Cortex of kidney (tissue), 1 donor: ENCODE measurements around the gene NCLN.
"Not testable (repeated sequence)": the region's sequence is repeated elsewhere in the genome, so short reads cannot be mapped to it uniquely, and the experiment has no call there.

Experiments used
- DNase-seq: peaks from one replicate; lab custom pipeline; 2025; lab: John Stamatoyannopoulos, UW

NCLN gene

DNA sequence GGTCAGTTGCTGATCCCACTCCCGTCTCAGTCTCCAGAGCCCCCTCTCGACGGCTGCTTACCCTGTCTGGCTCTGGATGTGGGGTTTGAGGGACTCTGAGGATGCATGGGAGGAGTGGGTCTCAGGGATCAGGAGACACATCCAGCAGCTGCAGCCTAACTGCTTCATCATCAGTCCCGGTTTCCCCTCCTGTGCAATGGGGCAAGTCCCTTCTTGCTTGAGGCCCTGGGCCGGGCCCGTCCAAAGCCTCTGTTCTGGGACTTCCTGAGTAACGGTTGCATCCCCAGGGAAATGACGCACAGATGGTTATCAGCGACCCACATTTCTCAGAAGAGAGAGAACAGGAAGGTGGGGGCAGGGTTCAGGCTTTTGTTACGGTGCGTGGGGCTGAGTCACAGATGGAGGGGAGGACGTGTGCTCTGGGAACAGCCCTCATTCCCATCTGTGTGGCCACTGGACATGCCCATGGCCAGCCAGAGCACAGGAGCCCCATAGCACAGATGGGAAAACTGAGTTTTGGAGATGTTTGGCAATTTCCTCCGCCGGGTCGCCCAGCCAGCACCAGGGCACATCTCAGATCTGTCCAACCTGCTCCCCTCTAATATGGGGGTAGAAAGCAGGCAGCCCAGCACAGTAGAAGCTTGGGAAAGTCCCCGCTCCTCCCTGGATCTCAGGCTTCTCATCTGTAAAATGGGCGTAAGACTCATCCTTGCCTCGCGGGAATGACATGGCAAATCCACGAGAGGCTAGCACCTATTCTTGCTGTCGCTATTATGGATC, 30.6 kb upstream of the NCLN start:
- no peak for DNase-seq

DNA sequence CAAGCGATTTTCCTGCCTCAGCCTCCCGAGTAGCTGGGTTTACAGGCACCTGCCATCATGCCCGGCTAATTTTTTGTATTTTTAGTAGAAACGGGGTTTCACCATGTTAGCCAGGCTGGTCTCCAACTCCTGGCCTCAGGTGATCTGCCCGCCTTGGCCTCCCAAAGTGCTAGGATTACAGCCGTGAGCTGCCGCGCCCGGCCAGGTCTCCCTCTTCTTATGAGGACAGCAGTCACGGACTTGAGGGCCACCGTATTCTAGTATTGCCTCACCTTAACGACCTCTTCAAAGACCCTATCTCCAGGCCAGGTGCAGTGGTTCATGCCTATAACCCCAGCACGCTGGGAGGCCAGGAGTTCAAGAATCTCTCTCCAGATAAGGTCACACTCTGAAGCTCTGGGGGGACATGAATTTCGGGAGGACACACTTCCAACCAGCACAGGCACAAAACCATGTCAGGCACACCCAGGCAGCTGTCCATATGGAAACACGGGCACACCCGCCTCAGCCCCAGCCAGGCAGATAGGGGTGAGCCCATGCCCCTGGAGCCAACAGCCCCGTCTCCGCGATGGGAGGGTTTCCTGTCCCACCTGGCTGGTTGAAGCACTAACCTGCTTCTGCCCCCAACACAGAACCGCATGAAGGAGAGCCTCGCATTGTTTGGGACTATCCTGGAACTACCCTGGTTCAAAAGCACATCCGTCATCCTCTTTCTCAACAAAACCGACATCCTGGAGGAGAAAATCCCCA, 28.5 kb upstream of the NCLN start:
- no peak for DNase-seq

DNA sequence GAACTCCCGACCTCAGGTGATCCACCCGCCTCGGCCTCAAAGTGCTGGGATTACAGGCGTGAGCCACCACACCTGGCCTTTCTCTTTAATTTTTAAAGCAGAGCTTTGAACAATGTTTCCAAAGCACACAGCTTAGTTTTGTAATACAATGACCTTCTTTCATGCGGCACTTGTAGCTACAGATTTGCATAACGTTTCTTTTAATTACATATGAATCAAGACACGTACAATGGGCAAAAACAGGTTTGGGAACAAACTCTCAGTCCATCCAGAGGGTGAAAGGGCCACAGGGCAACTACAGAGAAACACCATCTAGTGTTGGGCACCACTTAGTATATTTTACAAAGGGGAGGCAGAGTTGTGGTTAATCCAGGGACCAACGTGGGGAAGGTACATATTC, 26.2 kb upstream of the NCLN start:
- no peak for DNase-seq

DNA sequence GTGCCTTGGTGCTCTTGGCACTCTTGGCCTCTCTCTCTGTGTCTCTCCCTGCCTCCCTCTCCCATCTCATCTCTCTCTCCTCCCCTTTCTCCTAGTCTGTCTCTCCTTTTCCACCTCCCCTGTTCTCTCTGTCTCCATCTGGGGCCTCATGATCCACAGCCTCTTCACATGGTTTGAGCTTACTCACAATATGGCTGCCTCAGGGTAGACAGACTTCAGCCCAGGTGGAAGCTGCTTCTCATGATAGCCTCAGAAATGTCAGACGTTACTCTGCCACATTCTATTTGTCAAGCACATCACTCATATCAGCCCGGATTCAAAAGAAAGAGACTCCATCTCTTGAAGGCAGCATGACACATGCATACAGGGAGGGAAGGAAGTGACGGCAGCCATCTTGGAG, 25.5 kb upstream of the NCLN start:
- DNase-seq, result no peak

DNA sequence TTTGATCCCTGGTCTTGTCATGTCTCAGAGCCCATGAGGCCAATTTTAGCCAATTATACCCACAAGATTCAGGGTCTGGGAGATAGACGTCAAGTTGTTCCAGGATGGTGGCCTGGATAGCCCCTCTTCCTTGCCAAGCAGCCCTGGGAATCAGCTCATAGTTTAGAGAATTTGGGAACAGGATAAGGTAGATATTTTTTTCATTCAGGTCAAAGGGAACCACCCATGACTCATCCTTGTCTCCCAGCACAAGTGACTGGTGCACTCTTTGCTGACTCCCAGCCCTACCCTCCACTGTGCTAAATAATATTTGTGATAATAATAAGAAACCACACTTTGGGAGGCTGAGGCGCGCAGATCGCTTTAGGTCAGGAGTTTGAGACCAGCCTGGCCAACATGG, 24.3 kb upstream of the NCLN start:
- no peak for DNase-seq

DNA sequence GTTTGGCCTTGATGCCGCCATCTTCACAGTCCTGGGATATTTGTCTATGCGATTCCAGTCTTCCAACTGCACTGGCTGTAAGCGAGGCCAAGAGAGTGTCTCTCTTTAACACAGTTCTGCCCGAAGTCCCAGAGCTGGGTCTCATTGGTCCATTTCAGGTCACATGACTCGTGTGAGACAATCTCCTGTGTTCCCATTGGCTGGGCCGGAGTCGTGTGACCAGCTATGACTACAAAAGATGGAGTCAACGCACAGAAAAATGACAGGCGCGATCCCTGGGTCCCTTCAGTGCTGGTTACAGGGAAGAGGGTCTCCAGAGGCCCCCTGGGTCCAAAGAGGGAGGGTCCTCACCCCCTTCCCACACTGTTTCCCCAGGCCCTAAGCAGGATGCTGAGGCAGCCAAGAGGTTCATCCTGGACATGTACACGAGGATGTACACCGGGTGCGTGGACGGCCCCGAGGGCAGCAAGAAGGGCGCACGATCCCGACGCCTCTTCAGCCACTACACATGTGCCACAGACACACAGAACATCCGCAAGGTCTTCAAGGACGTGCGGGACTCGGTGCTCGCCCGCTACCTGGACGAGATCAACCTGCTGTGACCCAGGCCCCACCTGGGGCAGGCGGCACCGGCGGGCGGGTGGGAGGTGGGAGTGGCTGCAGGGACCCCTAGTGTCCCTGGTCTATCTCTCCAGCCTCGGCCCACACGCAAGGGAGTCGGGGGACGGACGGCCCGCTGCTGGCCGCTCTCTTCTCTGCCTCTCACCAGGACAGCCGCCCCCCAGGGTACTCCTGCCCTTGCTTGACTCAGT, 23.1 kb upstream of the NCLN start:
- DNase-seq, result no peak

DNA sequence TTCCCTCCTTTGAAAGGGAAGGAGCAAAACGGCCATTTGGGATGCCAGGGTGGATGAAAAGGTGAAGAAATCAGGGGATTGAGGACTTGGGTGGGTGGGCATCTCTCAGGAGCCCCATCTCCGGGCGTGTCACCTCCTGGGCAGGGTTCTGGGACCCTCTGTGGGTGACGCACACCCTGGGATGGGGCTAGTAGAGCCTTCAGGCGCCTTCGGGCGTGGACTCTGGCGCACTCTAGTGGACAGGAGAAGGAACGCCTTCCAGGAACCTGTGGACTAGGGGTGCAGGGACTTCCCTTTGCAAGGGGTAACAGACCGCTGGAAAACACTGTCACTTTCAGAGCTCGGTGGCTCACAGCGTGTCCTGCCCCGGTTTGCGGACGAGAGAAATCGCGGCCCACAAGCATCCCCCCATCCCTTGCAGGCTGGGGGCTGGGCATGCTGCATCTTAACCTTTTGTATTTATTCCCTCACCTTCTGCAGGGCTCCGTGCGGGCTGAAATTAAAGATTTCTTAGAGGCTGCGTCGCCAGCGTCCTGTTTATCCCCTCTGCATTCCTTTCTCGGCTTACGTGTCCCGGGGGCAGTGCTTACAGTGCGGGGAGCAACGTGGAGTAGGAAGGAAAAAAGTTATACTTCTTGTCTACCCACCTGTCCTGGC, 22.4 kb upstream of the NCLN start:
- no peak for DNase-seq

DNA sequence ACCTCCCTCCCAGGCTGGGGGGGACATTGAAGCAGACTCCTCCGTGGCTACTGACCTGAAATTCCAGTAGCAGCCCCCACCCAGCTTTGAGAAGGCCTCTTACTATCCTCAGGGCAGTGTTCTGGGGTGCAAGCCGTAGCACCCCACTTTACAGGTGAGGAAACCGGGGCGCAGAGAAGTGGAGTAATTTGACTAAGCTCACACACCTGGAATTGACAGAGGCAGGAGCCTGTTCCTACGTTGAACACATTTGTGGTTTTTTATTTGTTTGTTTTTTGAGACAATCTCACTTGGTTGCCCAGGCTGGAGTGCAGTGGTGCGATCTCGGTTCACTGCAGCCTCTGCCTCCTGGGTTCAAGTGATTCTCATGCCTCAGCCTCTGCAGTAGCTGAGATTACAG, 21.8 kb upstream of the NCLN start:
- DNase-seq, result no peak

DNA sequence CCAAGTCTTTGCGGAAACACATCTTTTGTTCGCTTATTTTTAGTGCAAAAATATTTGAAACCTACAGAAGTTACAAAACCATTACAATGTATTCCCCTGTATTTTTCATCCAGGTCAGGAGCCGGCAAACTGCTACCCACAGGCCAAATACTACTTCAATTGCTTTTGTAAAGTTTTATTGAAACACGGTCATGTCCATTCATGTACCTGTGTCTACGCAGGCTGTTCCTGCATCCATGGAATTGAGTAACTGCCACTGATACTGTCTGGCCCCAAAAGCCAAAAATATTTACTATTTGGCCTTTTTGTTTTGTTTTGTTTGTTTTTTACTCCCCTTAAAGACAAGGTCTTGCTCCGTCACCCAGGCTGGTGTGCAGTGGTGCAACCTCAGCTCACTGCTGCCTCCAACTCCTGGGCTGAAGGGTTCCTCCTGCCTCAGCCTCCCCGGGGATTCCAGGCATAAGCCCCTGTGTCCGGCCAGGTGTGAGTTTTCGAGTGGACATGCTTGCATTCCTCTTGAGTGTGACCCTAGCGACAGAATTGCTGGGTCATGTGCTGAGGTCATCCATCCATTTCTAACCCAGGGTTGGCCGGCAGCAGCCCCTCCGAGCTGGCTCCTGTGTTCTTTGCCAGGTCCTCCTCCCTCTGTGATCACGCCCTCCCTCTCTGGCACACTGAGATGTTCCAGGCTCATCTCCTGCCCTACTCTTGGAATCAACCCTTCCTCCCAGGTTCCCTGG, 18.0 kb upstream of the NCLN start:
- no peak for DNase-seq

DNA sequence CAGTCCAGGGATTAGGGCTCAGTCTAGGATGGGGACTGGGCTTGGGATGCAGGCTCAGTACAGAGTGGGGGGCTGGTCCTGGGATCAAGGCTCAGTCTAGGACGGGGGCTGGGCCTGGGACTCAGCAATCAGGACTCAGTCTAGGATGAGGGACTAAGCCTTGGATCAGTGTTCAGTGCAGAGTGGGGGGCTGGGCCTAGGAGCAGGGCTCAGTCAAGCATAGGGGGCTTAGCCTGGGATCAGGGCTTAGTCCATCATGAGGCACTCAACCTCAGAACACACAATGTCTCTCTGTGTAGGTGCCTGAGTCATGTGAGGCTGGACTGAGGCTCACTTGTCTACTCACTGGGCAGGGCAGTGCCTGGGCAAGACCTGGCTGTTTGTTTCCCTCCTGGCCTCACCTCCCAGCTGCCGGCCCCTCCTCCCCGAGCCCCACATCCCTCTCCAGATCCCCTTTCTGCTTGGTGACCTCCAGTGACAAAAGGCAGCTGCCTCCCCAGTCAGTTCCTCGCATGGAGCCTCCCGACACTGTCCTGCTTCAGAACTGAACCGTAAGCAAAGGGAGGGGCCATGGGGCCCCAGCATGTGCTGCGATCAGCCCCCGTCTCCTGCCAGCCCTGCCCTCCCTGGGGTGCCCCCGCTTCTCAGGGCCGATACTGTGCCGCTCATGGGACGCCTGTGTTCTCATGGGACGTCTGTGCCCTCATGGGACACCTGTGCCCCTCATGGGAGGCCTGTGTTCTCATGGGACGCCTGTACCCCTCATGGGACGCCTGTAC, 13.6 kb upstream of the NCLN start:
- no peak for DNase-seq

DNA sequence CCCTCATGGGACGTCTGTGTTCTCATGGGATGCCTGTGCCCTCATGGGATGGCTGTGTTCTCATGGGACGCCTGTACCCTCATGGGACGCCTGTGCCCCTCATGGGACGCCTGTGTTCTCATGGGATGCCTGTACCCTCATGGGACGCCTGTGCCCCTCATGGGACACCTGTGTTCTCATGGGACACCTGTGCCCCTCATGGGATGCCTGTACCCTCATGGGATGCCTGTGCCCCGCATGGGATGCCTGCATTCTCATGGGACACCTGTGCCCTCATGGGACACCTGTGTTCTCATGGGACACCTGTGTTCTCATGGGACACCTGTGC, 13.1 kb upstream of the NCLN start:
- not testable (repeated sequence) for DNase-seq

DNA sequence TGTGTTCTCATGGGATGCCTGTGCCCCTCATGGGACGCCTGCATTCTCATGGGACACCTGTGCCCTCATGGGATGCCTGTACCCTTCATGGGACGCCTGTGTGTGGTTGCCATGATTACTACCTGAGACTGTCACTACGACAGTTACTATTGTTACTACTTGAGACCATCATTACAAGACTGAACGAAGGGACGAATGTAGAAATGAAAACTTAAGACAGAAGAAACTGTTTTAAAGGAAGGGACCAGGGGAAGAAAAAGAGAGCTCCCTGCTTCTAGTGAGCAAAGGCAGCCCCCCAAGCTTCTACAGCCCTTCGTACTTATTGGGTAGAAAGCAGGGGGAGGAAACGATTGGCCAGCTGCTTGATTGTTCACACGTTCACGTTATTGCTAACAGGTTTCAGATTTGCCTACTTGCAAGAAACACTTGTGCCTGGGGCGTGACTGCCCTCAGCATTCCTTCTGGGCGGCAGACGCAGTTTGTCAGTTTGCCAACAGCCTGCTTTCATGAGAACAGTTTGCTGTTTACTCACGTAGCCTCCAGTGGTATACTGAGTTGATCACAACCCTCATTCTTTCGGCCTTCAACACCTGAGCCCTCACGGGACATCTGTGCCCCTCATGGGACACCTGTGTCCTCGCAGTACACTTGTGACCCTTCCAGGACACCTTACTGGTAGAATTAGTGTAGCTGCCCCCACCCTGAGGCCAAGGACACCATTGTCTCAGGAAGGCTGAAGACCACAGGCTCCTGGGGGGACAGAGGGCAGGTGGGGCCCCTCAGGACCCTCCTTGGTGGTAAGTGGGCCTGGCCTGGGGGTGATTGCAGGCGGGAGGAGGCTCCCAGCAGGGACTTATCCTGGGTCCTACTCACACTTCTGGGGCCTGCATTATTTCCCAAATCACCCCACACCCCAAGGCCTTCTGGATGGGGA, 9.7 kb upstream of the NCLN start:
- no peak for DNase-seq

DNA sequence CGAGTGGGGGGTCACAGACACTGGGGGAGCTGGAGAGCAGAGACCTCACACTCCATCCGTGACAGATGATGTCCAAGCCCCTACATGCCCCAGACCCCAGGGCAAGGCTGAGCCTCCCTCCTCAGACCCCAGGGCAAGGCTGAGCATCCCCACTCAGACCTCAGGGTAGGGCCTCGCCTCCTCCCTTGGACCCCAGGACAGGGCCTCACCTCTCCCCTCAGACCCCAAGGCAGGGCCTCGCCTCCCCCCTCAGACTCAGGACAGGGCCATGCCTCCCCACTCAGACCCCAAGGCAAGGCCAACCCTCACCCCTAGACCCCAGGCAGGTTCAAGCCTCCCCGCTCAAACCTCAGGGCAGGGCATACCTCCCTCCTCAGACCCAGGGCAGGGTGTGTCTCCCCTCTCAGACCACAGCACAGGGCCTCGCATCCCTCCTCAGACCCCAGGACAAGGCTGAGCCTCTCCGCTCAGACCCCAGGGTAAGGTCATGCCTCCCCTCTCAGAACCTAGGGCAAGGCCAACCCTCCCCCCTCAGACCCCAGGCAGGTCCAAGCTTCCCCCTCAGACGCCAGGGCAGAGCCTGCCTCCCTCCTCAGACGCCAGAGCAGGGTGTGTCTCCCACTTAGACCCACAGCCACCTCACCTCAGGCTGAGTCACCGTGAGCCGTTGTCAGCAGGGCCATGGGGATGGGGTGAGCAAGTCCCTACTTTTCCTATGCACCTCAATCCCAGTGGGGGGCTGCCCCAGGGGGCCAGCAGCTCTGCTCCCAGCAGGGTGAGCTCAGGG, 8.8 kb upstream of the NCLN start:
- DNase-seq, result no peak

DNA sequence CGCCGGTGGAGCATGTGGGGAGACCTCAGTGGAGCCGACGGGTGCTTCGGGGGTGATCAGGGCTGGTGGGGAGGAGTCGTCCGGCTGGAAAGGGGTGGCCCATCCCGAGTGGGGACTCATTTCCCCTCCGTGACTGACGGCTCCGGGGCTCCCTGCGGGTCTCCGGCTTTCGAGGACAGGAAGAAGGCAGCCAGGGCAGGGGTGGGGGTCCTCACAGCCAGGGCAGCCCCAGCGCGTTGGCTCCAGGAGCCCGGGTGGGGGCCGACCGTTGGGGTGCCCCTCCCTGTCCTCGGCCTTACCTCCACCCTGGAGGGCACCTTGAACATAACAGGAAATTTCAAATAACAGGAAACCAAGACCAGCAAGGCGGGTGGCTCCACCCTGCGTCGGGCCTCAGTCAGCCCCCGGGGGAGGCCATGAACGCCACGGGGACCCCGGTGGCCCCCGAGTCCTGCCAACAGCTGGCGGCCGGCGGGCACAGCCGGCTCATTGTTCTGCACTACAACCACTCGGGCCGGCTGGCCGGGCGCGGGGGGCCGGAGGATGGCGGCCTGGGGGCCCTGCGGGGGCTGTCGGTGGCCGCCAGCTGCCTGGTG, 7.3 kb upstream of the NCLN start, which contains the start of gene S1PR4:
TSS of gene S1PR4 (plus strand) at position 393 of the 596 bp plus-strand sequence. CDS start at position 417, 24 bp downstream.
- no peak for DNase-seq

DNA sequence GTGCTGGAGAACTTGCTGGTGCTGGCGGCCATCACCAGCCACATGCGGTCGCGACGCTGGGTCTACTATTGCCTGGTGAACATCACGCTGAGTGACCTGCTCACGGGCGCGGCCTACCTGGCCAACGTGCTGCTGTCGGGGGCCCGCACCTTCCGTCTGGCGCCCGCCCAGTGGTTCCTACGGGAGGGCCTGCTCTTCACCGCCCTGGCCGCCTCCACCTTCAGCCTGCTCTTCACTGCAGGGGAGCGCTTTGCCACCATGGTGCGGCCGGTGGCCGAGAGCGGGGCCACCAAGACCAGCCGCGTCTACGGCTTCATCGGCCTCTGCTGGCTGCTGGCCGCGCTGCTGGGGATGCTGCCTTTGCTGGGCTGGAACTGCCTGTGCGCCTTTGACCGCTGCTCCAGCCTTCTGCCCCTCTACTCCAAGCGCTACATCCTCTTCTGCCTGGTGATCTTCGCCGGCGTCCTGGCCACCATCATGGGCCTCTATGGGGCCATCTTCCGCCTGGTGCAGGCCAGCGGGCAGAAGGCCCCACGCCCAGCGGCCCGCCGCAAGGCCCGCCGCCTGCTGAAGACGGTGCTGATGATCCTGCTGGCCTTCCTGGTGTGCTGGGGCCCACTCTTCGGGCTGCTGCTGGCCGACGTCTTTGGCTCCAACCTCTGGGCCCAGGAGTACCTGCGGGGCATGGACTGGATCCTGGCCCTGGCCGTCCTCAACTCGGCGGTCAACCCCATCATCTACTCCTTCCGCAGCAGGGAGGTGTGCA, 6.6 kb upstream of the NCLN start:
- DNase-seq, result no peak

DNA sequence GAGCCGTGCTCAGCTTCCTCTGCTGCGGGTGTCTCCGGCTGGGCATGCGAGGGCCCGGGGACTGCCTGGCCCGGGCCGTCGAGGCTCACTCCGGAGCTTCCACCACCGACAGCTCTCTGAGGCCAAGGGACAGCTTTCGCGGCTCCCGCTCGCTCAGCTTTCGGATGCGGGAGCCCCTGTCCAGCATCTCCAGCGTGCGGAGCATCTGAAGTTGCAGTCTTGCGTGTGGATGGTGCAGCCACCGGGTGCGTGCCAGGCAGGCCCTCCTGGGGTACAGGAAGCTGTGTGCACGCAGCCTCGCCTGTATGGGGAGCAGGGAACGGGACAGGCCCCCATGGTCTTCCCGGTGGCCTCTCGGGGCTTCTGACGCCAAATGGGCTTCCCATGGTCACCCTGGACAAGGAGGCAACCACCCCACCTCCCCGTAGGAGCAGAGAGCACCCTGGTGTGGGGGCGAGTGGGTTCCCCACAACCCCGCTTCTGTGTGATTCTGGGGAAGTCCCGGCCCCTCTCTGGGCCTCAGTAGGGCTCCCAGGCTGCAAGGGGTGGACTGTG, 5.9 kb upstream of the NCLN start:
- DNase-seq, result no peak
